Measurements from ENCODE around the gene FUT2.

- TF ChIP-seq EZH2 (IDR thresholded peaks at IDR 0.05; ENCODE audit: borderline replicate concordance, low read length) = no peak
- TF ChIP-seq, protein P1, sequence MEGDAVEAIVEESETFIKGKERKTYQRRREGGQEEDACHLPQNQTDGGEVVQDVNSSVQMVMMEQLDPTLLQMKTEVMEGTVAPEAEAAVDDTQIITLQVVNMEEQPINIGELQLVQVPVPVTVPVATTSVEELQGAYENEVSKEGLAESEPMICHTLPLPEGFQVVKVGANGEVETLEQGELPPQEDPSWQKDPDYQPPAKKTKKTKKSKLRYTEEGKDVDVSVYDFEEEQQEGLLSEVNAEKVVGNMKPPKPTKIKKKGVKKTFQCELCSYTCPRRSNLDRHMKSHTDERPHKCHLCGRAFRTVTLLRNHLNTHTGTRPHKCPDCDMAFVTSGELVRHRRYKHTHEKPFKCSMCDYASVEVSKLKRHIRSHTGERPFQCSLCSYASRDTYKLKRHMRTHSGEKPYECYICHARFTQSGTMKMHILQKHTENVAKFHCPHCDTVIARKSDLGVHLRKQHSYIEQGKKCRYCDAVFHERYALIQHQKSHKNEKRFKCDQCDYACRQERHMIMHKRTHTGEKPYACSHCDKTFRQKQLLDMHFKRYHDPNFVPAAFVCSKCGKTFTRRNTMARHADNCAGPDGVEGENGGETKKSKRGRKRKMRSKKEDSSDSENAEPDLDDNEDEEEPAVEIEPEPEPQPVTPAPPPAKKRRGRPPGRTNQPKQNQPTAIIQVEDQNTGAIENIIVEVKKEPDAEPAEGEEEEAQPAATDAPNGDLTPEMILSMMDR (IDR thresholded peaks at IDR 0.05; ENCODE audit: low read length) = no peak
These were observed 44.1 kb upstream of the FUT2 start for GRCh38 chr19:48651683-48652048.

Measured in OCI-LY1 (cell line).